ENCODE measurements around the gene MUC22.

DNA sequence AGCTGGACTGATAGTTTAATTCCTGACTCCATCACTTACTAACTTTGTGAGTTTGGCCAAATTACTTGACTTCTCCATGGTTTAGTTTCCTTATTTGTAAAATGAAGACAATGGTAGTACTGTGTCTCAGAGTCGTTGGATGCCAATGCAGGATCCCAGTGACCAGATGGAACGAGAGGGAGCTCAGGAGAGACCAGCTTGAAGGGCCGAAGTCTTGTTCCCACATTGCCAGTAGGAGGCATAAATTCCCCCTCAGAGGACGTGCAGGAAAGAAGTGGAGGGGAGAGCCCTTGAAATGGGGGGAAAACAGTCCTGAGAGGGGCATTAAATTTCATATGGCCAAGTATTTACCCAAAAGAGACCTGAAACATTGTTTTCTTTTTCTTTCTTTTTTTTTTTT lies 2.1 kb upstream of the MUC22 start:
- TF ChIP-seq, protein P1, sequence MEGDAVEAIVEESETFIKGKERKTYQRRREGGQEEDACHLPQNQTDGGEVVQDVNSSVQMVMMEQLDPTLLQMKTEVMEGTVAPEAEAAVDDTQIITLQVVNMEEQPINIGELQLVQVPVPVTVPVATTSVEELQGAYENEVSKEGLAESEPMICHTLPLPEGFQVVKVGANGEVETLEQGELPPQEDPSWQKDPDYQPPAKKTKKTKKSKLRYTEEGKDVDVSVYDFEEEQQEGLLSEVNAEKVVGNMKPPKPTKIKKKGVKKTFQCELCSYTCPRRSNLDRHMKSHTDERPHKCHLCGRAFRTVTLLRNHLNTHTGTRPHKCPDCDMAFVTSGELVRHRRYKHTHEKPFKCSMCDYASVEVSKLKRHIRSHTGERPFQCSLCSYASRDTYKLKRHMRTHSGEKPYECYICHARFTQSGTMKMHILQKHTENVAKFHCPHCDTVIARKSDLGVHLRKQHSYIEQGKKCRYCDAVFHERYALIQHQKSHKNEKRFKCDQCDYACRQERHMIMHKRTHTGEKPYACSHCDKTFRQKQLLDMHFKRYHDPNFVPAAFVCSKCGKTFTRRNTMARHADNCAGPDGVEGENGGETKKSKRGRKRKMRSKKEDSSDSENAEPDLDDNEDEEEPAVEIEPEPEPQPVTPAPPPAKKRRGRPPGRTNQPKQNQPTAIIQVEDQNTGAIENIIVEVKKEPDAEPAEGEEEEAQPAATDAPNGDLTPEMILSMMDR (IDR thresholded peaks at IDR 0.05; ENCODE audit: low read depth, low read length, poor library complexity, severe bottlenecking) = no peak
- no peak for TF ChIP-seq EZH2phosphoT487 (IDR thresholded peaks at IDR 0.05; ENCODE audit: borderline replicate concordance, low read length)

Data from DOHH2 (cell line).